HG03432 (cell line): ENCODE measurements around the gene EMC6.

ENCODE experiments used
- ATAC-seq: cut with Tn5 transposase; IDR thresholded peaks from one replicate; pipeline ENCODE4 v1.9.1; 2021; ENCODE audit warnings: mild to moderate bottlenecking, moderate library complexity; ENCODE audit not compliant: unreplicated experiment

EMC6 gene

GRCh38 chr17:3668279-3669084 is at the start of gene EMC6, which contains the start of gene TAX1BP3:
Gene EMC6 (plus strand): TSS chr17:3668812. CDS start chr17:3669147, 335 bp downstream.
Gene TAX1BP3 (minus strand): TSS chr17:3668578. CDS start chr17:3668526, 52 bp downstream.
- peak; percentile 86 for ATAC-seq

GRCh38 chr17:3621146-3621720 is 47.4 kb upstream of the EMC6 start:
- ATAC-seq = no peak

GRCh38 chr17:3622977-3623594 is 45.5 kb upstream of the EMC6 start:
- ATAC-seq = no peak

GRCh38 chr17:3626831-3627768 is 41.5 kb upstream of the EMC6 start:
- no peak for ATAC-seq

- ATAC-seq = no peak
Measured at GRCh38 chr17:3627769-3628167, 40.8 kb upstream of the EMC6 start.

DNA sequence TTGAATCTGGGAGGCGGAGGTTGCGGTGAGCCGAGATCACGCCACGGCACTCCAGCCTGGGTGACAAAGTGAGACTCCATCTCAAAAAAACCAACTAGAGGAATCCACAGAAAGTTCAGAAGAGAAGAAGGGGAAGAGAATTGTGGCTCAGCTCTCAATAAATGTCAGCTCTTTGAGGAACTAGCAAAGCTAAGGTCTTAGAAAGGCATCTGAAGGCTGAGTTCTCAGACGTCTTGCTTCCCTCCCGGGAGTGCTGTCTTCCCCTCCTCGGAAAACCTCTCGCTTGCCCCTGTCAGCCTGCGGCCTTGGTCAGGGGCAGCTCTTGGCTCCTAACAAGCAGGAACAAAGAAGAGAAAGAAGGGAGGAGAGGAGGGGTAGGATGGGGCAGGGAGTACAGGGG is 37.8 kb upstream of the EMC6 start:
- no peak for ATAC-seq

GRCh38 chr17:3632287-3632686 is 36.3 kb upstream of the EMC6 start:
- no peak for ATAC-seq

DNA sequence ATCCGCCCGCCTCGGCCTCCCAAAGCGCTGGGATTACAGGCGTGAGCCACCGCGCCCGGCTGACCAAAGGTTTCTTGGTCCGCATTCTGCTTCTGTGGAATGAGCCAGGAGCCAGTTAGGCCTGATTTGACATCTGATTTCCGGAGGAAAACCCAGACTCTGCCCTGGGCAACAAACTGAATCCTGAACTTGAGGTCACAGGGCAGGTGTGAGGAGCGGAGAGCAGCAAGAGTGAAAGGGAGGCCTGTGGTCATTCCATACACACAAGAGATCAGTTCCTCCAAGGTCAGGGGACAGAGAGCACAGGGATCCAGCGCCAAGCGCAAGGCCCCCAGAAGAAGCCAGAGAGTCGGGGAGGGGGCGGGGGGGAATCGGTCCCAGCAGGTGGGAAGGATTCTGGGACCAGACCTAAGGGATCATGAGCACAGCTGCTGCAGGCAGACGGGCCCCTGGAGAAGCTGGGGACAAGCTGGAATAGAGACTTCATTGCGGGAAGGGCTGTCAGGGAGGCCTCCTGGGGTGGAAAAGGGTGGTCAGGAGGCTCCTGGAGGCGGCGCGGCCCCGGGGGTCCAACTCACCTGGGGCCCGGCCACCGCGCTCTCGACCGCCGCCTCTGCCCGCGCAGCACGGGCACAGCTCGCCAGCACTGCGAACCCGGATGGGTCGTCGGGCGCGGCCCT is 33.0 kb upstream of the EMC6 start:
- ATAC-seq = no peak

DNA sequence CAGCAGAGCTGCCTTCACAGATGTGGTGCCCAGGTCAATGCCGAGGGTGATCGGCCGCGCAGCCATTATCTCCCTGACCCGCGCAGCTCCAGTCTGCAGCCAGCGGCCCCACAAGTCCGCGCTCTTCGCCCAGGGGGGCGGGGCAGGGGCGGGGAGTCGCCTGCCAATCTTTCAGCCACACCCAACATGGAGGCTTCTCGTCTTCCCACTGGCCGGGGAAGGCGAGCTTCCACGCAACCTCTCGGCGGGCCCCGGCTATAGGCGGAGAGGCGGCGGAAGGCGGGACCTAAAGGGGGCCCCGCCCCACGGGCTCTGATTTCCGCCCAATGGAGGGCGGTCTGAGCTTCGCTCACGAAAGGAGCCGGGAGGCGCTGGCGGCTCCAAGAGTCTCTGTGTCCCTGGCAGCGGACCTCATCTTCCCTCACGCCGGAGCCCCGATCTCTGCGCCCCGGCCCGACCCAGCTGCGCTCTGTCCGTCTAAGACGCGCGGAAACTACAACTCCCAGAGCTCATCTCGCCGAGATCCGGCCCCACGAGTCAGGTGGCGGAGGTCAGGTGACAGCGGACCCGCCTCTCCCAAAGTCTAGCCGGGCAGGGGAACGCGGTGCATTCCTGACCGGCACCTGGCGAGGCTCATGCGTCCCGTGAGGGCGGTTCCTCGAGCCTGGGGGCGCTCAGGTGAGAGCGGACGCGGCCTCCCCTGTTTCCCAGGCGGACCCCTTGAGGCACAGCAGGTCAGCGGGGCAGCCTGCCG is 32.3 kb upstream of the EMC6 start, which contains the start of the genes CTNS and SHPK:
TSS of gene CTNS (plus strand) at position 607 of the 754 bp plus-strand sequence. CDS start 3,447 bp downstream, outside the sequence.
TSS of gene SHPK (minus strand) at position 97 of the 754 bp plus-strand sequence. CDS start at position 66, 31 bp downstream.
- ATAC-seq = peak; percentile 94

DNA sequence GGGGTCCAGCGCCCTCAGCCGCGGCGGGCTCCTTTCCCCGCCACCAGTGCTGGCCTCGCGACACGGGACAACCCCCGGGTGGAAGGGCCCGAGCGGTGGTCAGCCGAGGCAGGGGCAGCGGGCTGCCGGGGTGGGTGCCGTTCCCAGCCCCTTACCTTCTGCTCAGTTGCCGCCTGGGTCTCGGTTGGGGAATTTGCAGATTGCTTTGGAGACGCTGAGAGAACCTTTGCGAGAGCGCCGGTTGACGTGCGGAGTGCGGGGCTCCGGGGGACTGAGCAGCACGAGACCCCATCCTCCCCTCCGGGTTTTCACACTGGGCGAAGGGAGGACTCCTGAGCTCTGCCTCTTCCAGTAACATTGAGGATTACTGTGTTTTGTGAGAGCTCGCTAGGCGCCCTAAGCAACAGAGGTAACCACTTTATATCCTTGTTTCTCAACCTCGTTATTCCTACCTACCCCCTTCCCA is 31.7 kb upstream of the EMC6 start:
- ATAC-seq = peak; percentile 17

GRCh38 chr17:3639981-3640596 is 28.5 kb upstream of the EMC6 start:
- ATAC-seq = no peak

DNA sequence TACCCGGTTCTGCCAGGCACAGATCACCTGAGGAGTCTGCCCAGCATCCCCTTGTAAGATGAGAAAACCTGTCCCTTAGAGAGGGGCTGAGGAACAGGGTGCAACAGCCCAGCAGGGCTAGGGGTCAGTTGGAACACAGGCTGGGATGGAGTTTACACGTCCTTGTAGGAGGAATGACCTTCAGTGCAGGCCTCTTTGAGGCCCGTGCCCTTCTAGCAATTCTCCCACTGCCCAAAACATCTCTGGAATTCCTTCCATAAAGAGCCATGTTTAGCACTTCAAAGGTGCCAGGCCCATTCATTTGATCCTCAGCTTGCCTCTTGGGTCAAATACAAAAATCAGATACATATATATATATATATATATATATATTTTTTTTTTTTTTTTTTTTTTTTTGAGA is 27.6 kb upstream of the EMC6 start:
- no peak for ATAC-seq

DNA sequence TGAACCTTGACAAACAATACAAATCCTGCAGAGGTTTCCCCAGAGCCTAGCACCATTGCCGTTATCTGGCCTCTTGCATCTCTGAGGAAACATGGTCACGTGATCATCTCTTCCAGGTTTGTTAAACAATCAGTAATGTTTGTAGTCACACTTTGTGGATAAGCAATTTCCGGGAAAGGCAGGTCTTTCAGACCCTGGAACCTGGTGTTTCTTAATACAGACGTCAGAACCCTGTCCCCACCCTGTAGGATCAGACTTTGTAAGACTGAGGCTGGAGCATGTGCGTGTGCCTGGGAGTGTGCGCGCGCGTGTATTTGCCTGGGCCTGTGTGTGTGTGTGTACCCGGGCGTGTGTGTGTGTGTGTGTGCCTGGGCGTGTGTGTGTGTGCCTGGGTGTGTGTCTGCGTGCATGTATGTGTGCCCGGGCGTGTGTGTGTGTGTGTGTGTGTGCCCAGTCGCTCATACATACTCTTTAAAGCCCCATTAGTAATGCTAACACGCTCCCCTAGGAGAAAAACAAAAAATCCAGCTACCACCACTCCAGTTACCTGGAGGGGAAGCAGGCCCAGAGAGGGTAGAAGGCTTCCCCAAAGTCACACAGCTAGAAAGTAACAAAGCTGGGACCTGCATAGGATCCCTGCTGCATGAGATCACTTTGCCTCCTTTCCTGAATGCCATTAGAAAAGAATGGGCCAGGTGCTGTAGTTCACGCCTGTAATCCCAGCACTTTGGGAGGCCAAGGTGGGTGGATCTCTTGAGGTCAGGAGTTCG is 26.7 kb upstream of the EMC6 start:
- ATAC-seq = no peak

- no peak for ATAC-seq
Measured at GRCh38 chr17:3643889-3644349, 24.7 kb upstream of the EMC6 start.

DNA sequence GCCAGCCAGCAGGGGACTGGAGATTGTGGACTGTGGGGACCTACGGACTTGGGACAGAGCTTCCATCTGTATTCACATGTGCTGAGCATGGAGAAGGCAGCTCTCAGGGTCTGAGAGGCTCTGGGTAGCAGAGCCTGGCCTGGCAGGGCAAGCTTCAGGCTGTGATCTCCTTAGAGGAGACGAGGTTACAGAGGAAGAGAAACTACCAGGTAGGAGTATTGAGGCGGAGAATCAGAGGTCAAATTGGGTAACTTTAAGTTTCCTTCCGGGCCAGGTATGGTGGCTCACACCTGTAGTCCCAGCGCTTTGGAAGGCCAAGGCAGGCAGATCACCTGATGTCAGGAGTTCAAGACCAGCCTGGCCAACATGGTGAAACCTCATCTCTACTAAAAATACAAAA is 23.3 kb upstream of the EMC6 start:
- no peak for ATAC-seq

GRCh38 chr17:3647251-3647650 is 21.4 kb upstream of the EMC6 start:
- no peak for ATAC-seq

DNA sequence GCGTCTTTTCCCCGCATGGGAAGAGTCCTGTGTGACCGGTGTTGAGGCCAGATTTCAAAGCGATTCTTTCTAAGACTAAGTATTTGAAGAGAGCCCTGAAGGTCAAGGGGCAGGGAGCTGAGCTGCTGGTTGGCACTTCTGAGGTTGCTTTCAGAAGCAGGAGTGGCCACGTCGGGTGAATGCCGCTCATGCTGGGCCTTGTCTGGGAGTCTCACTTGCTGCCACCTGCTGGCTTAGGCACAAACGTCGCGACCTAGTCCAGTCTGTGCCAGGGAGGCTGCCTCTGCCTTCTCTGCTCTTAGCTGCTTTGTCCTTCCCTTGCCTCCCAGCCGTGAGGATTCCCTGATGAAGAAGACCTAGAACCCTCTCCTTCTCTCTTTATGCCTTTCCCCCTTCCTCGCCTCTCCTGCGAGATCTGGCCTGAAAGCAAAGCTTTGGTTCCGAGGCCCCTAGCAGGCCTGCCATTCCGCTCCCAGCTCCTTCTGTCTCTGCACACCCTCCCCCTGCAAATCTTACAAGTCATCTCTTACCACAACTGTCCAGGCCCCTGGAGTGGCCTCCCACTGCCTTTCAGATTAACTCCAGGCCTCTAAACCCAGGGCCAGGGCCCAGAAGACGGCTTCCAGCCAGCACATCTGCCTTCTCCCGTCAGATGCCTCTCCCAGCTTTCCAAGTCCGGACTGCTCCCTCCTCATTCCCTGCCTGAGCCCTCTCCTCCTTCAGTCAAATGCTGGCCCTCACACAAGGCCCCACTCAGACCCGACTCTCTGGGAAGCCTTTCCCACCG is 20.6 kb upstream of the EMC6 start:
- no peak for ATAC-seq
